GM19193 (cell line): ENCODE data around the gene SSNA1.

Experiments used
- POLR2A ChIP-seq: IDR thresholded peaks from 4 replicates; pipeline ENCODE4 v1.6.1; 2011; ENCODE audit not compliant: insufficient read depth, insufficient read length; ENCODE audit errors: extremely low read depth

SSNA1 gene

GRCh38 chr9:137211532-137211931 lies 23.1 kb downstream of the SSNA1 start:
- no peak for TF ChIP-seq POLR2A

- no peak for TF ChIP-seq POLR2A
Measured at GRCh38 chr9:137212520-137212919, 24.0 kb downstream of the SSNA1 start.

DNA sequence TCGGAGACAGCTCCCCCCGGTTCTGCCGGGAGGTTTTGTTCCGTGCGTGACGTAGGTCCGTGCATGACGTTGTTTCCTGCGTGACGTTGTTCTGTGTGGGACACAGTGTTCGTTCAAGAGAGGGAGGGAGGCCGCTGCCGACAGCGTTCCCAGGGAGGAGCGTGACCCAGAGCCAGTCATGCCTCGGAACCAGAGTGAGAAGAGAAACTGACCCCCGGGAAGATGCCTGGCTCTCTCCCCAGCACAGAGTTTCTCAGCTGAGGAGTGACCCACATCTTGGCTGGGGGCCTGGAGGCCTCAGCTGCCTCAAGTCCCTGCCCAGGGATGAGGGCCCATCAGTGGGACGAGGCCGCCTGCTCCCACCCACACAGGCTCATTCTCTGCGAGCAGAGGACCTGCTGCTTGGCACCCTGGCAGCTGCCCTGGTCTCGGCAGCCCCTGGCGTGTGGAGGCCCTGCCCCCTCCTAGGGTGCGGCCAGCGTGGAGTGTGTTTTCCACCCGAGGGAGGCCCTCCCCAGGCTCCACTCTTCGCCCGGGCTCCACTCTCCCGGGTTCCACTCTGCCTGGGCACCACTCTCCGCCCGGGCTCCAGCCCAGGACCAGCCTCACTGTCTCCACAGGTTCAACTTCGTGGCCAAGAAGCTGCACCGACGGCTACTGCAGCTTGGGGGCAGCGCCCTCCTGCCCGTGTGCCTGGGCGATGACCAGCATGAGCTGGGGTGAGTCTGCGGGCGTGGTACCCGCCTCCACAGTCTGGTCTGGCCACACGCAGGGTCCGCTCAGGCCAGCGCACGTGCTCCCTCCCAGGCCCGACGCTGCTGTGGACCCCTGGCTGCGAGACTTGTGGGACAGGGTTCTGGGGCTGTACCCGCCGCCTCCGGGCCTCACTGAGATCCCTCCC lies 24.9 kb downstream of the SSNA1 start:
- TF ChIP-seq POLR2A, result no peak

- no peak for TF ChIP-seq POLR2A
Measured at GRCh38 chr9:137214620-137215019, 26.1 kb downstream of the SSNA1 start.

- no peak for TF ChIP-seq POLR2A
Measured at GRCh38 chr9:137215196-137215986, 26.9 kb downstream of the SSNA1 start.

DNA sequence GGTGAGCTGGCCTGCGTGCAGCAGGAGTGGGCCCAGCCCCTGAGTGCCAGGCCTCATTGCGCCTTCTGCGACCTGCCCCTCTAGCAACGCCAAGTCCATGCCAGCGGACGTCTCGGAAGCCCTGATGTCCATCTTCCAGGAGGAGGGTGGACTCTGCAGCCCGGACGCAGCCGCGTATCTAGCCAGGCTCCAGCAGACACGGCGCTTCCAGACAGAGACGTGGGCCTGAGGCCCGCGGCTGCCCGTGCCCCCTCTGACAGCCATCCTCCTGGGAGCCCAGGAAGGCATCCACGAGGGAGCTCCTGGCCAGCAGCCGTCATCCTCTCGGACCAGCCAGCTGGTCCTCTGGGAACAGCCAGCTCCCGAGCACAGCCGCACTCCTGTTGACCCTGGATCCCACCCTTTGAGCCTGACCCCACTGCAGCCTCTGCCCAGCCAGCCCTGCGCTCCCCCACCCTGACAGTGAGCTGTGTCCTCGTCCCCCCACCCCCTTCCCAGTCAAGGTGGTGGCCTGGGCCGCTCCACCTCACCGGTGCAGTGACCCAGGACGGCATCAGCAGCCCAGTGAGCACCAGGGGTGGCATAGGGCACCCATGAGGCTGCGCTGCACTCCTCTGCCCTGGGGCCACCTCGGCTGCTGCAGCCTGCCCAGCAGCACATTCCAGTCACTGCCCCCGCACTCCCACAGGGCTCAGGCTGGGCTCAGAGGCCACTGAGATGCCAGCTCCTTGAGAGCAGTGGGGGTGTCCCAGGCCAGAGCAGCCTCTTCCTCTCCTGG lies 27.9 kb downstream of the SSNA1 start:
- TF ChIP-seq POLR2A, result no peak

- peak; percentile 5 for TF ChIP-seq POLR2A
Measured at GRCh38 chr9:137217276-137218211, 29.1 kb downstream of the SSNA1 start.

DNA sequence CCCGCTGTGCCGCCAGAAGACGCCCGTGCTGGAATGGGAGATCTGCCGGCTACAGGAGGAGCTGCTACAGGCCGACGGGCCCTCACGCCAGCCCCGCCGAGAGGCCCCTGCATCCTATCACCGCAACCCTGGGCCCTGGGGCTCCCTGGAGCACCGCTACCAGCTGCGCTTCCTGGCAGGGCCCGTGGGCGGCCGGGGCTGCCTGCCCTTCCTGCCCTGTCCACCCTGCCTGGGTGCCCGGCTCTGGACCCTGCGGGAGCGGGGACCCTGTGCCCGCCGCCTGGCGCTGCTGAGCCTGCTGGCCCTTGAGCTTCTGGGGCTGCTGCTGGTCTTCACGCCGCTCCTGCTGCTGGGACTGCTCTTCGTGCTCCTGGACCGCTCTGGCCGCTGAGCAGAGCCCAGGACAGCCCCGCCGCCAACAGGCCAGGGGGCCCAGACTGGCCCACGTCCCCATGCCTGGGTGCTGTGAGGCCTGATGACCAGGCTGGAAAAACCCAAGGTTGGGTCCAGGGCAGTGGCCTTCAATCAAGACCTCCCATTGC lies 29.8 kb downstream of the SSNA1 start:
- no peak for TF ChIP-seq POLR2A

GRCh38 chr9:137218754-137219271 lies 30.3 kb downstream of the SSNA1 start:
- no peak for TF ChIP-seq POLR2A

DNA sequence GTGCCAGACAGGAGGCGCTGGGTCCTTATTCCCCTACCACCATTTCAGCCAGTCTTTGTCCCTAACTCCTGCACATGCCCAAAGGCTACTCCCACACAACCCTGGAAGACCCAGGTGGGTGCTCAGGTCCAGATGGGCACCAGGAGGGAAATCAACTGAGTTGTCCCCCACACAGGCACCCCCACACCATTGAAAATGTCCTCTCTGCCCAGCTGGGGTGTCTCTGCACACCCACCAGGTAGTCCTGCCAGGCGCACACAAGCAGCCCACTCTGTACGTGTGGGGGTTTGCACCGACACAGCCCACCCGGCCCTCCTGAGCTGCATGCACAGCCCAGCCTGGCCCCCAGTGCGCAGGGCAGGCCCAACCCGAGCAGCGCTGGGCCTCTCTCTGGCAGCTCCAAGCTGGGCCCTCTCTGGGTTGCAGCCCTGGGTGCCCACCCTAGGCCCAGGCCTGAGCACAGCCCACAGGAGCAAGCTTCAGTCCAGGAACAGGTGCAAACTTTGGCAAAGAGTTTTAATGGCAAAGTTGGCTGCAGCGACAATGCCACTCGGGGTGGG lies 31.4 kb downstream of the SSNA1 start:
- no peak for TF ChIP-seq POLR2A

- TF ChIP-seq POLR2A, result no peak
Measured at GRCh38 chr9:137220317-137221094, 32.0 kb downstream of the SSNA1 start.

DNA sequence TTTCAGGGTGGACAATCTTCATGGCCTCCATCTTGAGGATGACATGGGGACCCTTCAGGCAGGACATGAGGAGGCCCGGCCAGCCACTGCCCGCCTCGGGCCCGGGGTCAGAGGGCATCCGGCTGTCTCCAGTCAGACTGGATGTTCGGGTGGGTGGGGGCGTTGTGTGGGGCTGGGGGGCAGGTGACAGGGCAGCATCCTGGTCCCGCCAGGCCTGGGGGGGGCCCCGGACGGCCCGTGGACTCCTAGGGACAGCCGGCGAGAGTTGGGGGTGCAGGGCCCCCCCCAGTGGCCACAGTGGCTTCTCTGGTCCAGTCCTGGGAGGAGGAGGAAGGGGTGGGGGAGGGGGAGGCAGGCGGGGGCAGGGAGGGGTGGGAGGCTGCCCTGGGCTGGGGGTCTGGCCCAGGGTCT lies 32.6 kb downstream of the SSNA1 start:
- TF ChIP-seq POLR2A, result no peak
